K562 (cell line): ENCODE results near the gene STRA8. TPM values are rescaled to one million over a fixed set of nuclear protein-coding genes. Genes with fewer than 3 reads are reported as not detected.

Source experiments
- ARID3B ChIP-seq: fragments of 250-450 bp; sonication (Bioruptor Pico); IDR thresholded peaks from 2 replicates; pipeline ENCODE4 v1.4.0; 2020; ENCODE audit warnings: borderline replicate concordance
- BRD9 ChIP-seq: fragments of 450-650 bp; IDR thresholded peaks from 2 replicates; pipeline ENCODE4 v1.6.1; 2018; ENCODE audit warnings: low read depth; ENCODE audit not compliant: partially characterized antibody
- E2F3 ChIP-seq: fragments of 250-450 bp; sonication (Bioruptor Pico); IDR thresholded peaks from 2 replicates; pipeline ENCODE4 v1.4.0; 2020; ENCODE audit warnings: mild to moderate bottlenecking
- ZNF280B ChIP-seq: fragments of 250-450 bp; sonication (Bioruptor Pico); IDR thresholded peaks from 2 replicates; pipeline ENCODE4 v1.5.1; 2021; ENCODE audit warnings: mild to moderate bottlenecking
- polyA plus RNA-seq, 8 experiments: library from polyadenylated mRNA; depleted of rRNA in 4 of 8; stranded (reverse) in 5 of 8; unstranded in 3 of 8; fragments of >200 nt; fragmentation: Nextera tagmentation in 2 of 8; fragmentation: Illumina TruSeq in 1 of 8; extraction: Ambion mirVana in 2 of 8; extraction: Trizol in 1 of 8; gene quantifications; 2 replicates each; pipeline versions ENCODE4 v1.2.1 to v1.2.3, GENCODE V29; 2011 to 2014; ENCODE audit warnings: inconsistent platforms in 1 of 8, missing spikeins in 1 of 8
- total RNA-seq, 7 experiments: library from RNA; depleted of rRNA in 6 of 7; stranded (reverse); fragments of >200 nt in 6 of 7; fragmentation: Illumina TruSeq in 2 of 7; extraction: Trizol in 2 of 7; gene quantifications; 2 replicates each; pipeline versions ENCODE4 v1.2.1 to v1.2.3, GENCODE V29; 2011 to 2021; ENCODE audit warnings: low replicate concordance in 1 of 7
- TF ChIP-seq, protein P1 (sequence below): fragments of 200-600 bp; sonication (generic); IDR thresholded peaks from one replicate; pipeline ENCODE4 v1.6.1; 2012; ENCODE audit warnings: mild to moderate bottlenecking, low read depth, low read length, inconsistent platforms
- TF ChIP-seq, protein P2 (sequence below), 2 experiments: fragments of 450-650 bp in 1 of 2; IDR thresholded peaks; 2 replicates each; pipeline ENCODE4 v1.6.1; 2011 to 2017; ENCODE audit warnings: low read depth in 2 of 2, antibody characterized with exemption in 1 of 2, borderline replicate concordance in 1 of 2, low read length in 1 of 2, mild to moderate bottlenecking in 1 of 2, mixed read lengths in 1 of 2; ENCODE audit not compliant: control insufficient read depth in 1 of 2

The STRA8 gene
- total and polyA plus RNA-seq, 9 of the 15 experiments (the other 6 are each of a cell fraction or from before 2014, with no cell fraction given), result not detected

DNA sequence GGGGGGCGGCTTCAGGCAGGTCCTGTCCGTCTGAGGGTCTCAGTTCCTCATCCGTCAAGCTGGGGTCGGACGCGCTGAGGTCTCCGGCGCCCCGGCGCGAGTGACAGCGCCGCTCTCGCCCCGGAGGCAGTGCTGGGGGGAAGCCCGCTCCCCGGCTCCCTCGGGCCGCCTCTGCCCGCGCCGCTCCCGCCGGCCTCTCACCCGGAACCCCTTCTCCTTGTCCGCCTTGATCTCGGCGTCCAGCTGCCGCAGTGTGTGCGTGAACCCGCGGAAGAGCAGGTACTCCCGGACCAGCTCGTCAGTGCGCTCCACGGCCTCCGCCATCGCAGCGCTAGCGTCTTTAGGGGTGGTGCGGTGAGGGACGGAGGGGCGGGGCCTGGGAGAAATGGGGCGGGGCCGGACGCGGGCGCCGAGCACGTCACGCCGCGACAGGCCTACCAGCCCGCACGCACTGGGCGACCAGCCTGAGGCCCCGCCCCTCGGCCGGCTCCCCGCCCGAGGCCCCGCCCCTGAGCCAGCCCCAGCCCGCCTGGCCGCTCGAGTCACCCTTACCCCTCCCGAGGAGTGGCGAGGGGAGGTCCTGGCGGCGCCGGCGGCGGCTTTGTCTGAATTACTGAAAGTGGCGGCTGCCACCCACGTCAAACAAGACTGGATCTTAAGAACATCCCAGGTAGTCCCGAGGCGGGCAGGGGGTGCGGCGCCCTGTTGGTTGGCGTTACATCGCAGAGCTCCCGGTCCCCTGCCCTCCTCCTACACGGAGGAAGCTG is 22.3 kb upstream of the STRA8 start, which contains the start of gene WDR91 (continued):
- no peak for TF ChIP-seq BRD9
- TF ChIP-seq, protein P1, sequence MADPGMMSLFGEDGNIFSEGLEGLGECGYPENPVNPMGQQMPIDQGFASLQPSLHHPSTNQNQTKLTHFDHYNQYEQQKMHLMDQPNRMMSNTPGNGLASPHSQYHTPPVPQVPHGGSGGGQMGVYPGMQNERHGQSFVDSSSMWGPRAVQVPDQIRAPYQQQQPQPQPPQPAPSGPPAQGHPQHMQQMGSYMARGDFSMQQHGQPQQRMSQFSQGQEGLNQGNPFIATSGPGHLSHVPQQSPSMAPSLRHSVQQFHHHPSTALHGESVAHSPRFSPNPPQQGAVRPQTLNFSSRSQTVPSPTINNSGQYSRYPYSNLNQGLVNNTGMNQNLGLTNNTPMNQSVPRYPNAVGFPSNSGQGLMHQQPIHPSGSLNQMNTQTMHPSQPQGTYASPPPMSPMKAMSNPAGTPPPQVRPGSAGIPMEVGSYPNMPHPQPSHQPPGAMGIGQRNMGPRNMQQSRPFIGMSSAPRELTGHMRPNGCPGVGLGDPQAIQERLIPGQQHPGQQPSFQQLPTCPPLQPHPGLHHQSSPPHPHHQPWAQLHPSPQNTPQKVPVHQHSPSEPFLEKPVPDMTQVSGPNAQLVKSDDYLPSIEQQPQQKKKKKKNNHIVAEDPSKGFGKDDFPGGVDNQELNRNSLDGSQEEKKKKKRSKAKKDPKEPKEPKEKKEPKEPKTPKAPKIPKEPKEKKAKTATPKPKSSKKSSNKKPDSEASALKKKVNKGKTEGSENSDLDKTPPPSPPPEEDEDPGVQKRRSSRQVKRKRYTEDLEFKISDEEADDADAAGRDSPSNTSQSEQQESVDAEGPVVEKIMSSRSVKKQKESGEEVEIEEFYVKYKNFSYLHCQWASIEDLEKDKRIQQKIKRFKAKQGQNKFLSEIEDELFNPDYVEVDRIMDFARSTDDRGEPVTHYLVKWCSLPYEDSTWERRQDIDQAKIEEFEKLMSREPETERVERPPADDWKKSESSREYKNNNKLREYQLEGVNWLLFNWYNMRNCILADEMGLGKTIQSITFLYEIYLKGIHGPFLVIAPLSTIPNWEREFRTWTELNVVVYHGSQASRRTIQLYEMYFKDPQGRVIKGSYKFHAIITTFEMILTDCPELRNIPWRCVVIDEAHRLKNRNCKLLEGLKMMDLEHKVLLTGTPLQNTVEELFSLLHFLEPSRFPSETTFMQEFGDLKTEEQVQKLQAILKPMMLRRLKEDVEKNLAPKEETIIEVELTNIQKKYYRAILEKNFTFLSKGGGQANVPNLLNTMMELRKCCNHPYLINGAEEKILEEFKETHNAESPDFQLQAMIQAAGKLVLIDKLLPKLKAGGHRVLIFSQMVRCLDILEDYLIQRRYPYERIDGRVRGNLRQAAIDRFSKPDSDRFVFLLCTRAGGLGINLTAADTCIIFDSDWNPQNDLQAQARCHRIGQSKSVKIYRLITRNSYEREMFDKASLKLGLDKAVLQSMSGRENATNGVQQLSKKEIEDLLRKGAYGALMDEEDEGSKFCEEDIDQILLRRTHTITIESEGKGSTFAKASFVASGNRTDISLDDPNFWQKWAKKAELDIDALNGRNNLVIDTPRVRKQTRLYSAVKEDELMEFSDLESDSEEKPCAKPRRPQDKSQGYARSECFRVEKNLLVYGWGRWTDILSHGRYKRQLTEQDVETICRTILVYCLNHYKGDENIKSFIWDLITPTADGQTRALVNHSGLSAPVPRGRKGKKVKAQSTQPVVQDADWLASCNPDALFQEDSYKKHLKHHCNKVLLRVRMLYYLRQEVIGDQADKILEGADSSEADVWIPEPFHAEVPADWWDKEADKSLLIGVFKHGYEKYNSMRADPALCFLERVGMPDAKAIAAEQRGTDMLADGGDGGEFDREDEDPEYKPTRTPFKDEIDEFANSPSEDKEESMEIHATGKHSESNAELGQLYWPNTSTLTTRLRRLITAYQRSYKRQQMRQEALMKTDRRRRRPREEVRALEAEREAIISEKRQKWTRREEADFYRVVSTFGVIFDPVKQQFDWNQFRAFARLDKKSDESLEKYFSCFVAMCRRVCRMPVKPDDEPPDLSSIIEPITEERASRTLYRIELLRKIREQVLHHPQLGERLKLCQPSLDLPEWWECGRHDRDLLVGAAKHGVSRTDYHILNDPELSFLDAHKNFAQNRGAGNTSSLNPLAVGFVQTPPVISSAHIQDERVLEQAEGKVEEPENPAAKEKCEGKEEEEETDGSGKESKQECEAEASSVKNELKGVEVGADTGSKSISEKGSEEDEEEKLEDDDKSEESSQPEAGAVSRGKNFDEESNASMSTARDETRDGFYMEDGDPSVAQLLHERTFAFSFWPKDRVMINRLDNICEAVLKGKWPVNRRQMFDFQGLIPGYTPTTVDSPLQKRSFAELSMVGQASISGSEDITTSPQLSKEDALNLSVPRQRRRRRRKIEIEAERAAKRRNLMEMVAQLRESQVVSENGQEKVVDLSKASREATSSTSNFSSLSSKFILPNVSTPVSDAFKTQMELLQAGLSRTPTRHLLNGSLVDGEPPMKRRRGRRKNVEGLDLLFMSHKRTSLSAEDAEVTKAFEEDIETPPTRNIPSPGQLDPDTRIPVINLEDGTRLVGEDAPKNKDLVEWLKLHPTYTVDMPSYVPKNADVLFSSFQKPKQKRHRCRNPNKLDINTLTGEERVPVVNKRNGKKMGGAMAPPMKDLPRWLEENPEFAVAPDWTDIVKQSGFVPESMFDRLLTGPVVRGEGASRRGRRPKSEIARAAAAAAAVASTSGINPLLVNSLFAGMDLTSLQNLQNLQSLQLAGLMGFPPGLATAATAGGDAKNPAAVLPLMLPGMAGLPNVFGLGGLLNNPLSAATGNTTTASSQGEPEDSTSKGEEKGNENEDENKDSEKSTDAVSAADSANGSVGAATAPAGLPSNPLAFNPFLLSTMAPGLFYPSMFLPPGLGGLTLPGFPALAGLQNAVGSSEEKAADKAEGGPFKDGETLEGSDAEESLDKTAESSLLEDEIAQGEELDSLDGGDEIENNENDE, result no peak
- TF ChIP-seq, protein P2, sequence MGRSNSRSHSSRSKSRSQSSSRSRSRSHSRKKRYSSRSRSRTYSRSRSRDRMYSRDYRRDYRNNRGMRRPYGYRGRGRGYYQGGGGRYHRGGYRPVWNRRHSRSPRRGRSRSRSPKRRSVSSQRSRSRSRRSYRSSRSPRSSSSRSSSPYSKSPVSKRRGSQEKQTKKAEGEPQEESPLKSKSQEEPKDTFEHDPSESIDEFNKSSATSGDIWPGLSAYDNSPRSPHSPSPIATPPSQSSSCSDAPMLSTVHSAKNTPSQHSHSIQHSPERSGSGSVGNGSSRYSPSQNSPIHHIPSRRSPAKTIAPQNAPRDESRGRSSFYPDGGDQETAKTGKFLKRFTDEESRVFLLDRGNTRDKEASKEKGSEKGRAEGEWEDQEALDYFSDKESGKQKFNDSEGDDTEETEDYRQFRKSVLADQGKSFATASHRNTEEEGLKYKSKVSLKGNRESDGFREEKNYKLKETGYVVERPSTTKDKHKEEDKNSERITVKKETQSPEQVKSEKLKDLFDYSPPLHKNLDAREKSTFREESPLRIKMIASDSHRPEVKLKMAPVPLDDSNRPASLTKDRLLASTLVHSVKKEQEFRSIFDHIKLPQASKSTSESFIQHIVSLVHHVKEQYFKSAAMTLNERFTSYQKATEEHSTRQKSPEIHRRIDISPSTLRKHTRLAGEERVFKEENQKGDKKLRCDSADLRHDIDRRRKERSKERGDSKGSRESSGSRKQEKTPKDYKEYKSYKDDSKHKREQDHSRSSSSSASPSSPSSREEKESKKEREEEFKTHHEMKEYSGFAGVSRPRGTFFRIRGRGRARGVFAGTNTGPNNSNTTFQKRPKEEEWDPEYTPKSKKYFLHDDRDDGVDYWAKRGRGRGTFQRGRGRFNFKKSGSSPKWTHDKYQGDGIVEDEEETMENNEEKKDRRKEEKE (IDR thresholded peaks at IDR 0.05; ENCODE audit: borderline replicate concordance in 1 of 2, control insufficient read depth in 1 of 2, low read depth in 2 of 2, low read length in 1 of 2), result no peak
- TF ChIP-seq ARID3B (CRISPR knock-in tag), result peak; percentile 87; the same call in 1 of the 2 replicates
- no peak for TF ChIP-seq ZNF280B (CRISPR knock-in tag)
- TF ChIP-seq E2F3, result peak; percentile 75; the same call in 1 of the 2 replicates
